Islet of Langerhans (tissue), 1 donor: ENCODE results near the gene PCNP.
"Not testable (repeated sequence)": the region's sequence is repeated elsewhere in the genome, so short reads cannot be mapped to it uniquely, and the experiment has no call there.

ENCODE experiments used
- FAIRE-seq: peaks from one replicate; lab custom pipeline; 2011; peaks lifted over from hg19 to GRCh38; lab: Jason Lieb, UNC

The PCNP gene

GRCh38 chr3:101567528-101568317 is 6.3 kb upstream of the PCNP start:
- FAIRE-seq: no peak

DNA sequence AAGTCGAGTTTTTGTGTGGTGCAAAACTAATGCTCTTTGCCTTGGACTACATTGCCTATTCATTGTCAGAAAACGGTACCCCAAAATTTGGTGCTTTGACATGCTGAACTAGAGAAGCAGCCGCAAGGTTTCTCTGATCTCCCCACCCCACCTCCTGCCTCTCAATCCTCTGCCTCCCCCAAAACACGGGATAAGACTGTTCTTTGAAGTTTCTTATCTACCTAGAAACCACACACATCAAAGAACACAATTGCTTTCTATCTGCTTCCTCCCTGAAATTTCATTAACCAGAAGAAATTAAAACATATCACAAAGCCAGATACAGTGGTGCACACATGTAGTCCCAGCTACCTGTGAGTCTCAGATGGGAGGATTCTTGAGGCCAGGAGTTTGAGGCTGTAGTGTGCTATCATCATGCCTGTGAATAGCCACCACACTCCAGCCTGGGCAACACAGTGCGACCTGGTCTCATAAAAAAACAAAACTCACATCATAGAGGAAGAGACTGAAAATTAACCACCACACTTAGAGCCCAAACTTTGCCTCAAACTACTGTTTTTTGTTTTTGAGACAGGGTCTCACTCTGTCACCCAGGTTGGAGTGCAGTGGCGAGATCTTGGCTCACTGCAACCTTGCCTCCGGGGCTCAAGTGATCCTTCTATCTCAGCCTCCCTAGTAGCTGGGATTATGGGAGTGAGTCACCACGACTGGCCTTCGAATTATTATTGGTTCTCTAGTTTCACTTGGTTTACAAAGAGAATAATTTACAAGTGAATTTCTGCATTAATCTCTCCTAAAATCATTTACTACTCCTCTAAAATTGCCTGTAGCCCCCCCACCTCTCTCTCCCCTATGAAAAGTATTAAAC is 2.7 kb upstream of the PCNP start:
- FAIRE-seq: no peak

DNA sequence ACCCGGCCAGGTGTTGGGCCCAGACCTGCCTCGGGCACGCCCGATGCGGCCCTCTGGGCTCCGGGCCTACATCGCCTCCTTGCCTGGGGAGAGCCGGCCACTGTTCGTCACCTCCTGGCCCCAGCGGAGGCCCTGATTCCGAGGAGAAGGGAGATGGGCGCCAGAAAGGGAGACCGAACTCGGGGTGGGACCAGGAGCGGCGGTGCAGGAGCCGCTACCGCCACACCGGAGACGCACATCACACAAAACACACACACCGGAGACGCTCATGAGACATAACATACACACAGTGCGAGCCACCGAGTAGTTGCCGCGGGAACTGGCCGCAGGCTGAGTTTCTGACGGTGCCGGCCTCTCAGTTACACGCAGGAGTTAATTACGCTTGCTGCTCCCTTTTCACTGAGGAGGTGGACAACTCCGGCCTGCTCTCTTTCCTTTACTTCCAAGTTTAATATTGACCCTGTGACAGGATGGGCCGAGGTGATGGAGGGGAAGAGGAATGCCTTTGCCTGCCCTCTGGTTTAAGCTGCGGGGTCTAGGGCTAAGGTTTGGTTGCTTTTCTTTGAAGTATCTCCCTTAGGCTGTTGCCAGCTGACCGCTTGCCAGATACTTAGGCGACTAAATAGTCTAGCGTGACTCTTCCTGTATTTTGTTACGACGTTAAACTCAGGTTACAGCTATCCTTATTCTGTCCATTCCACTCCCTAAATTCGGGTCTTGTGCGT is 570 bp downstream of the PCNP start:
- FAIRE-seq: no peak

GRCh38 chr3:101577286-101577685 is 3.3 kb downstream of the PCNP start:
- no peak for FAIRE-seq

GRCh38 chr3:101588616-101589015 is 14.6 kb downstream of the PCNP start:
- no peak for FAIRE-seq

DNA sequence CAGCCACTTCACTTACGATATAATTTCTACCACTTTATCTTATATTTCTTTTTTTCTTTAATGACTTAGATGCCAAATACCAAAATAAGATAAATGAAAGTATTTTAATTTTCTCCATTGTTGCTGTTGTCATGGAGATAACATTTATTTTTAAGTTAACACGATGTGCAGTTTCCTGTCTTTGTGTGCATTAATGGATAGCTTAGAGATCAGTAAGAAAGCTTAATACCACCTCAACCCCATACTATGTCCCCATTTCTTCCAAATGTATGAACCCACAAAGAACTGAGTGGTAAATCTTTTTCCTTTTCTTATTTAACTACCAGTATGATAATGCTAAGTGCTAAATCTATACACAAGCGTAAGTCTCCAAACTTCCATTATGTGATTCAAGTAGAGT is 17.1 kb downstream of the PCNP start:
- no peak for FAIRE-seq

- FAIRE-seq: no peak
Observed at GRCh38 chr3:101602731-101603130, 28.8 kb downstream of the PCNP start.

- FAIRE-seq: no peak
Observed at GRCh38 chr3:101603184-101603583, 29.2 kb downstream of the PCNP start.

DNA sequence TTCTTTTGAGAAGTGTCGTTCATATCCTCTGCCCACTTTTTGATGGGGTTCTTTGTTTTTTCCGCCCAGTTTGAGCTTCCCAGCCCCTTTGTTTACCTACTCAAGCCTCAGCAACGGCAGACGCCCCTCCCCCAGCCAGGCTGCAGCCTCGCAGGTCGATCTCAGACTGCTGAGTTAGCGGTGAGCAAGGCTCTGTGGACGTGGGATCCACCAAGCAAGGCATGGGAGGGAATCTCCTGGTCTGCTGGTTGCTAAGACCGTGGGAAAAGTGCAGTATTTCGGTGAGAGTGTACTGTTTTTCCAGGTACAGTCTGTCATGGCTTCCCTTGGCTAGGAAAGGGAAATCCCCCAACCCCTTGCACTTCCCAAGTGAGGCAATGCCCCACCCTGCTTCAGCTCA is 31.4 kb downstream of the PCNP start:
- FAIRE-seq: not testable (repeated sequence)

- no peak for FAIRE-seq
Observed at GRCh38 chr3:101611023-101611422, 37.0 kb downstream of the PCNP start.

- not testable (repeated sequence) for FAIRE-seq
Observed at GRCh38 chr3:101613014-101613413, 39.0 kb downstream of the PCNP start.

GRCh38 chr3:101615525-101615924 is 41.5 kb downstream of the PCNP start:
- FAIRE-seq: no peak

DNA sequence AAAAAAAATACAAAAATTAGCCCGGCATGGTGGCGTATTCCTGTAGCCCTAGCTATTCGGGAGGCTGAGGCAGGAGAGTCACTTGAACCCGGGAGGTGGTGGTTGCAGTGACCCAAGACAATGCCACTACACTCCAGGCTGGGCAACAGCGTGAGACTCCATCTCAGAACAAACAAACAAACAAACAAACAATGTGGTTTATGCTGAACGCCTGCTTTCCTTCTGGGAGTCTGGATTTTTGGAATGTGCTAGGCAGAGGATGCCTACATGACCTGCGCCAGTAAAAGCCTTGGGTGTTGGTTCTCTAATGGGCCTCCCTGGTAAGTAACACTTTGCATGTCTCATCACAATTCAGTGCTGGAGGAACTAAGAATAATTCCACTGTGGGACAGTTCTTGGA is 43.5 kb downstream of the PCNP start:
- FAIRE-seq: no peak

DNA sequence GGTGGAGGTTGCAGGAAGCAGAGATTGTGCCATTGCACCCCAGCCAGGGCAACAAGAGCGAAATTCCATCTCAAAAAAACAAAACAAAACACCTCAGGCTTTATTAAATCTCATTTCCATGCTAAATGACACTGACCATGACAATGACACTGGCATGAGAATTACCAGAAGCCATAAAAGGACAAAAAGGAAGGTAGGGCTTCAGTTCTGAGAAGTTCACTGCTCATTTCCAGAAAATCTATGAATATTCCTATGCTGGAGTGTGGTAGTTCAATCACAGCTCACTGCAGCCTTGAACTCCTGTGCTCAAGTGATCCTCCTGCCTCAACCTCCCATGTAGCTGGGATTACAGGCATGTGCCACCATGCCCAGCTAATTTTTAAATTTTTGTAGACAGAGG is 44.7 kb downstream of the PCNP start:
- no peak for FAIRE-seq

DNA sequence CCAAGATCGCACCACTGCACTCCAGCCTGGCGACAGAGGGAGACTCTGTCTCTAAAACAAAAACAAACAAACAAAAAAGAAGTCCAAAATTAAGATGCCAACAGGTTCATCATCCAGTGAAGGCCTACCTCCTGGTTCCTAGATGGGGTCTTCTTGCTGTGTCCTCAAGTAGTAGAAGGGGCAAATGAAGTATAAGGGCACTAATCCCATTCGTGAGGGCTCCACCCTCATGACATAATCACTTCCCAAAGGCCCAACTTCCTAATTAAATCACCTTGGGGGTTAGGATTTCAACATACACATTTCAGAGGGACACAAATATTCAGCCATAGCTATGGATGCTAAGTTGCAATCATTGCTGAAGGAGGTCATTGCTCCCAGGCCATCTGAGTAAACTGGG is 45.8 kb downstream of the PCNP start:
- no peak for FAIRE-seq

DNA sequence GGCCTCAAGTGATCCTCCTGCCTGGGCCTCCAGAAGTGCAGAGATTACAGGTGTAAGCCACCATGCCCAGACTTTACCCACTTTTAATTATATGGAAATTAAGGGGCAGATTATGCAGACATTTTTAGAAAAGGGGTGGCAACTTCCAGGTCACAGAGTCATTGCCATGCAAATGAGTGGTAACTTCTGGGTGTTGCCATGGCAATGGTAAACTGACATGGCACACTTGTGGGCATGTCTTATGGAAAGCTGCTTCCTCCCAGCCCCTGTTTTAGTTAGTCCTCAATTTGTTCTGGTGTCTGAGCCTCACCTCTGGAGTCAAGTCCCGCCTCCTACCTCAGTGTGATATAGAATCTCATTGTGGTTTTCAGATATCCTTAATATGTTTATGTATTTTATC is 49.7 kb downstream of the PCNP start:
- FAIRE-seq: no peak

DNA sequence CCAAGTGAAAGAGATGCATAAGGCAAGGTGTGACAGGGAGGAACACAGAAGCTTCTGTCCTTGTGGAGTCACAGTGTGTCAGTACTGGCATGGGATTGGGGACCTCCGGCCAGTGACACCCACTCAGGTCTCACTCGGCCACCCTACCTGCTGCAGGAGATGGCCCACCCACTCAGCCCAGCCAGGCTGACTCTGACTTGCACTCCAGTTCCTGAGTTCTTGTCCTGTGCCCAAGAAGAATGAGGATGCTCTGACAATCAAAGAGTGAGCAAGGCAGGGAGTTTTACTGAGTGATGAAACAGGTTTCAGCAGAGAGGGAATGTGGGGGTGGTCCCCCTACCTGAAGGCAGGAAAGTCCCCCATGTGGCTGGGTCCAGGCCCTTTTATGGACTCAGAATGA is 50.9 kb downstream of the PCNP start:
- FAIRE-seq: no peak

GRCh38 chr3:101625879-101626278 is 51.9 kb downstream of the PCNP start:
- no peak for FAIRE-seq

GRCh38 chr3:101629219-101629618 is 55.2 kb downstream of the PCNP start:
- no peak for FAIRE-seq

- FAIRE-seq: no peak
Observed at GRCh38 chr3:101631098-101631796, 57.3 kb downstream of the PCNP start.

DNA sequence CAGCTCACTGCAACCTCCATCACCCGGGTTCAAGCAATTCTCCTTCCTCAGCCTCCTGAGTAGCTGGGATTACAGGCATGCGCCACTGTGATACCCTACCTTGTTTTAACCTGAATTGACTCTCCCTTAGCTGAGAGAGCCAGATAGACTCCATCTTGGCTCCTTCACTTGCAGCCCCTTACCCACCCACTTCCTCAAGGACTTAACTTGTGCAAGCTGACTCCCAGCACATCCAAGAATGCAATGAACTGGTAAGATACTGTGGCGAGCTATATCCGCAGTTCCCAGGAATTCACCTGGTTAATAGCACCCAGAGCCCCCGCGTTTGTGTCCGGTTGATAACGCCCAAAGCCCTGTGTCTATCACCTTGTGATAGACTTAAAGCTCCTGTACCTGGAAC is 58.0 kb downstream of the PCNP start:
- FAIRE-seq: not testable (repeated sequence)

GRCh38 chr3:101632586-101632985 is 58.6 kb downstream of the PCNP start:
- FAIRE-seq: no peak
